ENCODE measurements around the gene TST.

DNA sequence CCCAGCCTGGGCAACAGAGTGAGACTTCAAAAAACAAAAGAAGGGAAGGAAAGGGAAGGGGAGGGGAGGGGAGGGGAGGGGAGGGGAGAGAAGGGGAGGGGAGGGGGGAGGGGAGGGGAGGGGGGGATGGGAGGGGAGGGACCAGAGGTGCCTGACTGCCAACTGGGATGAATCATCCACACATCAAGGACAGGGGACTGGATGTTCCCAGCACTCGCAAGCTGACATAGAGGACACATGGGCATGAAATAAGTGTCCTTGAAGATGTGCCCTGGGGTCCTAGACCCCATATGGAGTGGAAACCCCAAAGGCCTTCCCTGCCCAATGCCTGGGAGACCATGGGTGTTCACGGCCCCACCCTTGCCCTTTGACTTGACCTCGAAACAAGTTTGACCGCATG is 19.8 kb downstream of the TST start:
- TF ChIP-seq, protein P1, sequence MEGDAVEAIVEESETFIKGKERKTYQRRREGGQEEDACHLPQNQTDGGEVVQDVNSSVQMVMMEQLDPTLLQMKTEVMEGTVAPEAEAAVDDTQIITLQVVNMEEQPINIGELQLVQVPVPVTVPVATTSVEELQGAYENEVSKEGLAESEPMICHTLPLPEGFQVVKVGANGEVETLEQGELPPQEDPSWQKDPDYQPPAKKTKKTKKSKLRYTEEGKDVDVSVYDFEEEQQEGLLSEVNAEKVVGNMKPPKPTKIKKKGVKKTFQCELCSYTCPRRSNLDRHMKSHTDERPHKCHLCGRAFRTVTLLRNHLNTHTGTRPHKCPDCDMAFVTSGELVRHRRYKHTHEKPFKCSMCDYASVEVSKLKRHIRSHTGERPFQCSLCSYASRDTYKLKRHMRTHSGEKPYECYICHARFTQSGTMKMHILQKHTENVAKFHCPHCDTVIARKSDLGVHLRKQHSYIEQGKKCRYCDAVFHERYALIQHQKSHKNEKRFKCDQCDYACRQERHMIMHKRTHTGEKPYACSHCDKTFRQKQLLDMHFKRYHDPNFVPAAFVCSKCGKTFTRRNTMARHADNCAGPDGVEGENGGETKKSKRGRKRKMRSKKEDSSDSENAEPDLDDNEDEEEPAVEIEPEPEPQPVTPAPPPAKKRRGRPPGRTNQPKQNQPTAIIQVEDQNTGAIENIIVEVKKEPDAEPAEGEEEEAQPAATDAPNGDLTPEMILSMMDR (IDR thresholded peaks at IDR 0.05 in 2 of 3, conservative IDR thresholded peaks at IDR 0.05 in 1 of 3; ENCODE audit: control insufficient read depth in 2 of 3, extremely low read depth in 1 of 3, insufficient read depth in 1 of 3, low read depth in 3 of 3, low read length in 3 of 3) = no peak
- no peak for TF ChIP-seq ESRRA (IDR thresholded peaks at IDR 0.05; ENCODE audit: low read length)
- TF ChIP-seq ATF3 (IDR thresholded peaks at IDR 0.05; ENCODE audit: borderline replicate concordance, extremely low read depth, low read depth, low read length) = no peak
